GM23248 (cell line): ENCODE measurements around the gene ATP2A3. TPM values are rescaled to one million over a fixed set of nuclear protein-coding genes. Genes with fewer than 3 reads are reported as not detected.

ENCODE experiments used
- DNase-seq: peaks from one replicate; pipeline ENCODE4 v3.0.0-alpha.2; 2015
- H2AFZ ChIP-seq: fragments of 200-600 bp; sonication (generic); 2 replicates; pipeline ENCODE4 v1.6.1; 2016; ENCODE audit warnings: antibody characterized with exemption
- H3F3A ChIP-seq: fragments of 200-600 bp; sonication (generic); 2 replicates; pipeline ENCODE4 v1.6.1; 2016; ENCODE audit warnings: mild to moderate bottlenecking, antibody characterized with exemption, mixed run types; ENCODE audit not compliant: insufficient read depth
- H3K27ac ChIP-seq: fragments of 200-600 bp; sonication (generic); 2 replicates; pipeline ENCODE4 v1.5.1; 2016; ENCODE audit warnings: mild to moderate bottlenecking
- H3K27me3 ChIP-seq: fragments of 200-600 bp; sonication (generic); replicated peaks from 2 replicates; pipeline ENCODE4 v1.6.1; 2016; ENCODE audit warnings: mild to moderate bottlenecking; ENCODE audit not compliant: insufficient read depth
- H3K36me3 ChIP-seq: fragments of 200-600 bp; sonication (generic); 2 replicates; pipeline ENCODE4 v1.6.1; 2016; ENCODE audit warnings: low read depth, mild to moderate bottlenecking
- H3K4me1 ChIP-seq: fragments of 200-600 bp; sonication (generic); 2 replicates; pipeline ENCODE4 v1.6.1; 2016; ENCODE audit warnings: mild to moderate bottlenecking; ENCODE audit not compliant: insufficient read depth
- H3K4me2 ChIP-seq: fragments of 200-600 bp; sonication (generic); one replicate; pipeline ENCODE4 v1.6.1; 2016; ENCODE audit warnings: mild to moderate bottlenecking; ENCODE audit not compliant: unreplicated experiment
- H3K4me3 ChIP-seq: fragments of 200-600 bp; sonication (generic); 2 replicates; pipeline ENCODE4 v1.5.1; 2016; ENCODE audit warnings: mild to moderate bottlenecking
- H3K79me2 ChIP-seq: fragments of 200-600 bp; sonication (generic); 2 replicates; pipeline ENCODE4 v1.6.1; 2016; ENCODE audit warnings: mild to moderate bottlenecking; ENCODE audit not compliant: insufficient read depth
- H3K9ac ChIP-seq: fragments of 200-600 bp; sonication (generic); 2 replicates; pipeline ENCODE4 v1.6.1; 2016; ENCODE audit warnings: mild to moderate bottlenecking
- H3K9me2 ChIP-seq: fragments of 200-600 bp; sonication (generic); 2 replicates; pipeline ENCODE4 v1.6.1; 2016; ENCODE audit warnings: mixed run types, mild to moderate bottlenecking, moderate library complexity; ENCODE audit not compliant: insufficient read depth
- H3K9me3 ChIP-seq: fragments of 200-600 bp; sonication (generic); one replicate; pipeline ENCODE4 v1.6.1; 2017; ENCODE audit warnings: low read depth
- H4K20me1 ChIP-seq: fragments of 200-600 bp; sonication (generic); 2 replicates; pipeline ENCODE4 v1.6.0; 2016; ENCODE audit not compliant: insufficient read depth
- EZH2 ChIP-seq: fragments of 200-600 bp; sonication (generic); IDR thresholded peaks from 2 replicates; pipeline ENCODE4 v1.6.1; 2018; ENCODE audit warnings: antibody characterized with exemption, mild to moderate bottlenecking; ENCODE audit not compliant: insufficient read depth, poor library complexity, severe bottlenecking
- EZH2phosphoT487 ChIP-seq: fragments of 200-600 bp; sonication (generic); IDR thresholded peaks from 2 replicates; pipeline ENCODE4 v1.6.1; 2018; ENCODE audit warnings: antibody characterized with exemption, moderate library complexity, mild to moderate bottlenecking, low read depth; ENCODE audit not compliant: insufficient read depth
- WGBS, 2 experiments: methylation state at CpG; one replicate each; pipeline ENCODE4 v1.1.6; 2015 to 2017; ENCODE audit warnings: low lambda C conversion rate in 2 of 2, low coverage in 1 of 2; ENCODE audit errors: missing lambda C conversion rate in 2 of 2; 5-methylcytosine and 5-hydroxymethylcytosine counted together
- in situ Hi-C: fragments of 300-500 bp; cut with MboI; formaldehyde crosslinking; loops from 2 replicates; pipeline ENCODE4 v1.15.0; 2020
- polyA plus RNA-seq: library from polyadenylated mRNA; unstranded; fragments of >200 nt; fragmentation: Nextera tagmentation; extraction: Ambion mirVana; gene quantifications from 2 replicates; pipeline ENCODE4 v1.2.1, GENCODE V29; 2016
- total RNA-seq: library from RNA; depleted of rRNA; stranded (reverse); fragments of >200 nt; shearing (Covaris generic); gene quantifications from 2 replicates; pipeline ENCODE4 v1.2.3, GENCODE V29; 2014

Gene ATP2A3
- total and polyA plus RNA-seq, 2 experiments from 2014 or later, result 0.81 to 0.86 TPM

GRCh38 chr17:3957735-3958599, 6.3 kb downstream of the ATP2A3 start:
- Histone ChIP-seq H3K27me3 (peaks cover 15% of the 10 kb centered on the region), H3K36me3 (no peaks in the 10 kb centered on the region), H3K4me2 (no peak overlapping the region), H3K9me2 (no peaks in the 10 kb centered on the region), H3K27ac (no peak overlapping the region), H3K4me3 (no peak overlapping the region), H3K4me1 (no peaks in the 10 kb centered on the region), H3F3A (no peaks in the 10 kb centered on the region), H4K20me1 (no peaks in the 10 kb centered on the region), H3K9ac (no peak overlapping the region), H3K79me2 (no peaks in the 10 kb centered on the region), H3K9me3 (no peaks in the 10 kb centered on the region), H2AFZ (no peak overlapping the region)
- 89 to 92% methylated on average over 18 of the region's 18 CpGs for WGBS, 2 experiments
- DNase-seq, result no peak
- in situ Hi-C loops, result no loop called here
- TF ChIP-seq EZH2phosphoT487 (no peak), EZH2 (no peak)

GRCh38 chr17:3956983-3957382, 7.3 kb downstream of the ATP2A3 start:
- H4K20me1 ChIP-seq, result no peaks in the 10 kb centered on the region
- H3K79me2 ChIP-seq, result no peaks in the 10 kb centered on the region
- no peaks in the 10 kb centered on the region for H3K9me3 ChIP-seq
- H2AFZ ChIP-seq, result no peak overlapping the region
- no peak overlapping the region for H3K9ac ChIP-seq
- no peaks in the 10 kb centered on the region for H3K9me2 ChIP-seq
- peaks cover 5% of the 10 kb centered on the region; the same call in 1 of the 2 replicates for H3K27me3 ChIP-seq
- no peak for DNase-seq
- no peaks in the 10 kb centered on the region for H3K36me3 ChIP-seq
- no peaks in the 10 kb centered on the region for H3K4me1 ChIP-seq
- in situ Hi-C loops, result no loop called here
- H3K4me2 ChIP-seq, result no peak overlapping the region
- no peak overlapping the region for H3K27ac ChIP-seq
- H3K4me3 ChIP-seq, result no peak overlapping the region
- WGBS, 2 experiments, result 92 to 93% methylated on average over 12 of the region's 12 CpGs
- no peaks in the 10 kb centered on the region for H3F3A ChIP-seq
- TF ChIP-seq EZH2phosphoT487 (no peak), EZH2 (no peak)

- no peaks in the 10 kb centered on the region for H3K9me2 ChIP-seq
- no peaks in the 10 kb centered on the region for H3K79me2 ChIP-seq
- in situ Hi-C loops, result no loop called here
- WGBS, 2 experiments, result 50 to 52% methylated on average over 15 of the region's 15 CpGs
- no peak overlapping the region for H3K4me2 ChIP-seq
- H4K20me1 ChIP-seq, result no peaks in the 10 kb centered on the region
- no peak overlapping the region for H2AFZ ChIP-seq
- no peak overlapping the region for H3K4me3 ChIP-seq
- no peaks in the 10 kb centered on the region for H3F3A ChIP-seq
- no peak for DNase-seq
- no peaks in the 10 kb centered on the region for H3K27me3 ChIP-seq
- H3K36me3 ChIP-seq, result no peaks in the 10 kb centered on the region
- no peak overlapping the region for H3K9ac ChIP-seq
- no peaks in the 10 kb centered on the region for H3K4me1 ChIP-seq
- H3K27ac ChIP-seq, result no peak overlapping the region
- H3K9me3 ChIP-seq, result no peaks in the 10 kb centered on the region
- TF ChIP-seq EZH2phosphoT487 (no peak), EZH2 (no peak)
These were observed 7.8 kb downstream of the ATP2A3 start for GRCh38 chr17:3956327-3956957.

GRCh38 chr17:3955673-3955988, 8.6 kb downstream of the ATP2A3 start:
- DNase-seq, result no peak
- Histone ChIP-seq H3K4me3 (no peak overlapping the region), H3K4me2 (no peak overlapping the region), H2AFZ (no peak overlapping the region), H3K9me2 (no peaks in the 10 kb centered on the region), H4K20me1 (no peaks in the 10 kb centered on the region), H3K9me3 (no peaks in the 10 kb centered on the region), H3K79me2 (no peaks in the 10 kb centered on the region), H3K27me3 (no peaks in the 10 kb centered on the region), H3F3A (no peaks in the 10 kb centered on the region), H3K36me3 (no peaks in the 10 kb centered on the region), H3K9ac (no peak overlapping the region), H3K4me1 (no peaks in the 10 kb centered on the region), H3K27ac (no peak overlapping the region)
- WGBS, 2 experiments, result 73 to 77% methylated on average over 10 of the region's 10 CpGs
- TF ChIP-seq EZH2phosphoT487 (no peak), EZH2 (no peak)
- in situ Hi-C loops, result no loop called here
